Activated CD4-positive, alpha-beta T cell treated with anti-CD3 and anti-CD28 coated beads, Interleukin-2, amount 10 ng/mL, durations not matched to agents 24 days and 14 days (primary cell): ENCODE measurements around the gene PHC1. TPM values are rescaled to one million over a fixed set of nuclear protein-coding genes. Genes with fewer than 3 reads are reported as not detected.
A peak's percentile ranks its signal among the peaks of the same experiment; 100 is the strongest.
"Not testable (repeated sequence)": the region's sequence is repeated elsewhere in the genome, so short reads cannot be mapped to it uniquely, and the experiment has no call there.

Experiments used
- DNase-seq: peaks from one replicate; pipeline ENCODE4 v3.0.0; 2022
- H3K27ac Mint-ChIP-seq: one replicate; pipeline ENCODE4 v1.8.0; 2022; ENCODE audit warnings: mild to moderate bottlenecking, mixed read lengths
- H3K27me3 Mint-ChIP-seq: one replicate; pipeline ENCODE4 v1.8.0; 2022; ENCODE audit warnings: mixed read lengths
- H3K36me3 Mint-ChIP-seq: one replicate; pipeline ENCODE4 v1.8.0; 2022; ENCODE audit warnings: low read depth, mild to moderate bottlenecking, mixed read lengths
- H3K4me1 Mint-ChIP-seq: one replicate; pipeline ENCODE4 v1.8.0; 2021; ENCODE audit warnings: mixed read lengths
- H3K4me3 Mint-ChIP-seq: one replicate; pipeline ENCODE4 v1.8.0; 2022; ENCODE audit warnings: mild to moderate bottlenecking, moderate library complexity, mixed read lengths
- H3K9me3 Mint-ChIP-seq: one replicate; pipeline ENCODE4 v1.8.0; 2021; ENCODE audit warnings: mixed read lengths
- intact Hi-C: fragments of 100-400 bp; cut with micrococcal nuclease; formaldehyde crosslinking; loops from one replicate; pipeline ENCODE4 v1.15.1; 2023
- total RNA-seq: library from RNA; stranded (reverse); gene quantifications from 2 replicates; pipeline ENCODE4 v1.2.3, GENCODE V29; 2022

PHC1 gene
- total RNA-seq, result 7.9 and 8.7 TPM in 2 replicates

DNA sequence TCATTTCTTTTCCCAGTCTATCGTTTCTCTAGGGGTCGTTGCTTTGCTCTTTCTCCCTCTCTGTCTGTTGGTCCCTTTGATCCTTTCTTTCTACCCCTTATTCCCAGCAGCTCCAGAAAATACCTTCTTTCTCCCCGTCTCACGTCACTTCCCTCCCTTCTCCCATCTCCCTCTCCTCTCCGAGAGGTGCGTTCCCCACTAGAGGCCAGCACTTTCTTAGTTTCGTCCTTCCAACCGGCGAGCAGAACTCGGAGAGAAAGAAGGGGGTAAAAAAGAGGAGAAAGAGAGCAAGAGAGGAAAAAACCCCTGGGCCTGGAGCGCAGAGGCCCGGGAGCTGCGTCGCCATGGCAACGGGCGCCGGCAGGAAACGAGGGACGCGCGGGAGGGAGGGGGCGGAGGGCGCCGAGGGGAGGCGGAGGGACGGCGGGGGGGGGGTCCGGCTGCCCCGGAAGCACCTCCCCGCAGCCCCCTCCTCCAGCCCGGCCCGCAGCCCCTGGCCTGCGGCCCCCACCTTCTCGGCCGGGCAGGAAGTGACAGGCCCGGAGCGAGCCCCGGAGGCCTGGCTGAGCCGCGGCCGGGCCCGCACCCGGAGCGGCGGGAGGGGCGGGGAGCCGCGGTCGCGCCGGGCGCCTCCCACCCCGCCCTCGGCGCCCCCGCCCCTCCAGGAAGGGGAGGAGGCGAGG is at the start of gene PHC1:
PHC1 (plus strand) TSS at position 477 of the 683 bp plus-strand sequence. CDS start 3,169 bp downstream, outside the sequence.
- peaks cover 13% of the 10 kb centered on the region for H3K27me3 Mint-ChIP-seq
- H3K36me3 Mint-ChIP-seq, H3K4me1 Mint-ChIP-seq, H3K9me3 Mint-ChIP-seq: not testable (repeated sequence)
- H3K4me3 Mint-ChIP-seq, result peak within 1 kb of the TSS; percentile 89
- peak; percentile 91 for DNase-seq
- peak within 1 kb of the TSS; percentile 90 for H3K27ac Mint-ChIP-seq
- intact Hi-C loops, result loop anchor here (2.0 to 5.0 kb wide), 3 partner anchors 35 to 217 kb away; partner anchors contain the start of genes M6PR and RIMKLB

DNA sequence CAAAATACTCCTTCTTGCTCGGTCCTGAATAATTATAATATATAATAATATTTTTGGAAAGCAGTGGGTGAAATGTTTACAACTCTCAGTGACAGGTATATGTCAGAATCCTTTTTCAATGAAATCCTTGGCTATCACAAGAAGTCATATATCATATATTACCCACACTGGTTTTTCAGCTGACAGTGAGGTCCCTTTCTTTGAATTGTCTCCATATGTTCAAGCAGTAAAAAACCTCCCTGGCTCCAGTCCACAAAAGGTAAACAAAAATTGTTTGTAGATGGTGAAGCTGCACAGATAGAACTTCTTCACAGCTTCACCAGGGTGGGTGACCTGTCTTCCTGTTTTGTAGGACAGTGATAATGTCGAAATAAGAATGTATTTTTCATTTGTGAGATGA is 47.9 kb upstream of the PHC1 start:
- H3K4me3 Mint-ChIP-seq, result no peak overlapping the region
- H3K27ac Mint-ChIP-seq, result no peak overlapping the region
- no peaks in the 10 kb centered on the region for H3K9me3 Mint-ChIP-seq
- H3K4me1 Mint-ChIP-seq, result no peaks in the 10 kb centered on the region
- intact Hi-C loops, result no loop called here
- H3K36me3 Mint-ChIP-seq, result no peaks in the 10 kb centered on the region
- no peaks in the 10 kb centered on the region for H3K27me3 Mint-ChIP-seq
- no peak for DNase-seq

DNA sequence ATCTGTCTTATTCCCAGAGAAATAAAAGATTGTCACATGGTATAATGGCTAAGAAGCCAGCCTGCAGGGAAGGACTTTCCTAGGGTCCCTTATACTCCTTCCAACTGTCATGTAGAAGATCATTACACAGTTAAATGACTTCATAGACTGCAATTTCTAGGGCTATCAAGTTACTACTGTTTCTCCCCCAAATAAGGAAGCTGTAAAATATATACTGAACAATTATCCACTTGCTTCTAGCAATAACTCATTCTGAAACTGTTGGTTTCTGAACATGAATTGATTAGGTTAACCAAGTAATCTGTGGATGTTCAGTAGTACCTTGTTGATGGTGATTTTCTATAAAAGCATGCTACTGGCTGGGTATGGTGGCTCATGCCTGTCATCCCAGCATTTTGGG is 47.3 kb upstream of the PHC1 start:
- Mint-ChIP-seq H3K4me1 (no peaks in the 10 kb centered on the region), H3K36me3 (no peaks in the 10 kb centered on the region), H3K9me3 (no peaks in the 10 kb centered on the region), H3K27me3 (no peaks in the 10 kb centered on the region), H3K27ac (no peak overlapping the region), H3K4me3 (no peak overlapping the region)
- intact Hi-C loops, result no loop called here
- DNase-seq, result no peak

DNA sequence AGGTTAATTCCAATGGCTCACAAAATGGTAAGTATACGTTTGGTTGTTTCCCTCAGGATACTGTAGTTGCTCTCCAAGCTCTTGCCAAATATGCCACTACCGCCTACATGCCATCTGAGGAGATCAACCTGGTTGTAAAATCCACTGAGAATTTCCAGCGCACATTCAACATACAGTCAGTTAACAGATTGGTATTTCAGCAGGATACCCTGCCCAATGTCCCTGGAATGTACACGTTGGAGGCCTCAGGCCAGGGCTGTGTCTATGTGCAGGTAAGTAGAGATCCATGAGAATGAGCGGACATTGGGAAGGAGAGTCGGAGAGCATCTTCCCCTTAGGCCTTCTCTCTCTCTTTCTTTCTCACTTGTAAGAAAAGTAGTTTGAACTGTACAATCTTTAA is 46.5 kb upstream of the PHC1 start:
- no peak overlapping the region for H3K27ac Mint-ChIP-seq
- no peaks in the 10 kb centered on the region for H3K27me3 Mint-ChIP-seq
- no peaks in the 10 kb centered on the region for H3K4me1 Mint-ChIP-seq
- H3K9me3 Mint-ChIP-seq, result no peaks in the 10 kb centered on the region
- no peak overlapping the region for H3K4me3 Mint-ChIP-seq
- intact Hi-C loops, result no loop called here
- no peaks in the 10 kb centered on the region for H3K36me3 Mint-ChIP-seq
- no peak for DNase-seq

DNA sequence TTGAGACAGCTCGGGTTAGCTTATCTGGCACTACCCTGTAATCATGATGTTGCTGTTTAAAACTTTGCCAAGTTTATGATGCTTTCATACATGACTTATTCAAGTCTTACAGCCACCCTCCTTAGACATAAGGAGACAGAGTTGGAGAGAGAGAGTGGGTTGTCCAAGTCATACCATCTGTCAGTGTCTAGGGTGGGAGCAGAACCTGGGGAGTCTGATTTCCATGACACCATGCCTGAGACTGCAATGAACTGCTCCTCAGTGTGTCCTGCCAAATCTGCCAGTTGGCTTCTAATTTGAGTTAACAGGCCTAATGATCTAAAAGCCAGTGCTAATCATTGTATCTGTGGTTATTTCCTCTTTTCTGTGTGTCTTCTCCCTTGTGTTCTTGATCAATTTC is 43.7 kb upstream of the PHC1 start:
- no peaks in the 10 kb centered on the region for H3K4me1 Mint-ChIP-seq
- H3K27ac Mint-ChIP-seq, result no peak overlapping the region
- intact Hi-C loops, result no loop called here
- no peaks in the 10 kb centered on the region for H3K36me3 Mint-ChIP-seq
- no peaks in the 10 kb centered on the region for H3K27me3 Mint-ChIP-seq
- H3K4me3 Mint-ChIP-seq, result no peak overlapping the region
- no peaks in the 10 kb centered on the region for H3K9me3 Mint-ChIP-seq
- DNase-seq, result no peak

DNA sequence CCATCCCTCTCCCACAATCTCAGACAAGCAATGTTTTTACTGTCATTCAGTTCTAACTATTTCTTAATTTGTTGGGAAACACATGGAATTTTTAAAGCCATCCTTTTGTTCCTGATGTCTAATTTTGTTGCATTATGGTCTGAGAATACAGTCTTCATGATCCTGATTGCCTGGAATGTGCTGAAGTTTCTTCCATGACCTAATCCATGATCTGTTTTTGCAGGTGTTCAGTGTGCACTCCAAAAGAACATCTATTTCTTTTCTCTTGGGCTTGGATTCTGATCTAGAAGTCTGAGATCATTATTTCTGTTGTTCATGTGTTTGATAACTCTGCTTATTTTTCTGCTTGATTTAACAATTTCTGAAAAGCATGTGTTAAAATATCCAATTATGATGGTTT is 43.2 kb upstream of the PHC1 start:
- Mint-ChIP-seq H3K27me3 (no peaks in the 10 kb centered on the region), H3K27ac (no peak overlapping the region), H3K36me3 (no peaks in the 10 kb centered on the region), H3K4me3 (no peak overlapping the region), H3K4me1 (no peaks in the 10 kb centered on the region), H3K9me3 (no peaks in the 10 kb centered on the region)
- DNase-seq, result no peak
- intact Hi-C loops, result no loop called here

DNA sequence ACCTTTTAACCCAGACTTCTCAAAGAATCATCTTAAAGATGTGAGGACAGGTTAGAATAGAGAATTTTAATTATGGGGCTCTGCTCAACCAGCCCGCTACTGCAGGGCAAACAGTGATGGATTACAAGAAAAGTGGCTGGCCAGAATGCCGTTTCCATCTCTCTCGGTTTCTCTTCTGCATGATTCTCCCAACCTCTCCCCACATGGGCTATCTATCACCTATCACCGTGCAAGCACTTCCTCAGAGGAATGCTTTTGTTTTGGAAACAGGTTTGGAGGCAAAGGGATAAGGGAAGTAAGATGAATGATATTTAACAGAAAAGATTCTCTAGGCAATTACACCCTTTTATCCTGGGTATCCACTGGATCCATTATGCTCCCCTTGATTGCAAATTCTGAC is 37.4 kb upstream of the PHC1 start:
- no peak overlapping the region for H3K4me3 Mint-ChIP-seq
- intact Hi-C loops, result no loop called here
- no peak overlapping the region for H3K27ac Mint-ChIP-seq
- H3K36me3 Mint-ChIP-seq, result no peaks in the 10 kb centered on the region
- H3K4me1 Mint-ChIP-seq, result no peaks in the 10 kb centered on the region
- DNase-seq, result no peak
- H3K27me3 Mint-ChIP-seq, result peaks cover under 1% of the 10 kb centered on the region
- no peaks in the 10 kb centered on the region for H3K9me3 Mint-ChIP-seq

DNA sequence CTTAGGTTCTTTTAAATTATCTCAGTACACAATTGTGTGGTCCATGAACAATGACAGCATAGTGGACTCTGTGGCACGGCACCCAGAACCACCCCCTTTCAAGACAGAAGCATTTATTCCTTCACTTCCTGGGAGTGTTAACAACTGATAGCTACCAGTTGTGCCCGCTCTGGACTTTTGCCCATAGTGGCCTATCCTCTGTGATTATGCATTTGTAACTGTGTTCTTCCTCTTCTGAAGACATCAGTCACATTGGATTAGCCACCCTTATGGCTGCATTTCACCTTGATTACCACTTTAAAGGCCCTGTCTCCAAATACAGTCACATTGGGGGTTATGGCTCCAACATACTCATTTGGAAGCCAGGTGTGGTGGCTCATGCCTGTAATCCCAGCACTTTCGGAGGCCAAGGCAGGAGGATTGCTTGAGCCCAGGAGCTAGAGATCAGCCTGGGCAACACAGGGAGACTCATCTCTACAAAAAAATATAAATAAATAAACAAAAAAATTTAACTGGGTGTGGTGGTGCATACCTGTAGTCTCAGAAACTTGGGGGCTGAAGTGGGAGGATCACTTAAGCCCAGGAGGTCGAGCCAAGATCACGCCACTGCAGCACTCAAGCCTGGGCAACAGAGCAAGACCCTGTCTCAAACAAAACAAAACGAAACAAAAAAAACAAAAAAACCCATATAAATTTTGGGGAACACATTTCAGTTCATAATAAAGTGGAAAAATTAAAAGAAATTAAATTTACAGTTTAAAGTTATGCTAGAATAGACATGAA is 27.6 kb upstream of the PHC1 start:
- peaks cover 13% of the 10 kb centered on the region for H3K27me3 Mint-ChIP-seq
- no peaks in the 10 kb centered on the region for H3K36me3 Mint-ChIP-seq
- H3K27ac Mint-ChIP-seq, result no peak overlapping the region
- intact Hi-C loops, result no loop called here
- H3K4me1 Mint-ChIP-seq, result peaks cover 5% of the 10 kb centered on the region
- no peak overlapping the region for H3K4me3 Mint-ChIP-seq
- DNase-seq, result no peak
- H3K9me3 Mint-ChIP-seq, result no peaks in the 10 kb centered on the region

DNA sequence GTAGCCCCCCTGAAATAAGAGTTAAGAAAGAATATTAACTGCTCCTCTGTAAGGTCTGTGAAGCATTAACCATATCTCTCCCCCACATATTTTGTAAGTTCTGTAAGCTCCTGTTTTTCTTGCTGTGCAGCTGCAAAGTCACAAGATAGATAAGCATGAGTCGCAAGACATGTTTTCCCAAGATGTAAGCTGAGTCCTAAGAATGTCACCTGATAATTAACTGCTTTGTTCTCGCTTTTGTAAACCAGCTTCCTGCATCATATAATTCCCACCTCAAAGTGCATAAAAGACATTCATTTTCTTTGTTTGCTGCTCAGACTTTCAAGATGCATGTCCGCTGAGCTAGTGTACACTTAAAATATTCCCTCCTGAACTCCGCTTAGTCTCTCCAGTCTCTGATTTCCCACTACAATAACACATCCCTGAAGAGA is 27.0 kb upstream of the PHC1 start:
- DNase-seq, result no peak
- peaks cover 5% of the 10 kb centered on the region for H3K4me1 Mint-ChIP-seq
- no peak overlapping the region for H3K4me3 Mint-ChIP-seq
- H3K27me3 Mint-ChIP-seq, result peaks cover 11% of the 10 kb centered on the region
- intact Hi-C loops, result no loop called here
- no peaks in the 10 kb centered on the region for H3K36me3 Mint-ChIP-seq
- H3K27ac Mint-ChIP-seq, result no peak overlapping the region
- no peaks in the 10 kb centered on the region for H3K9me3 Mint-ChIP-seq

DNA sequence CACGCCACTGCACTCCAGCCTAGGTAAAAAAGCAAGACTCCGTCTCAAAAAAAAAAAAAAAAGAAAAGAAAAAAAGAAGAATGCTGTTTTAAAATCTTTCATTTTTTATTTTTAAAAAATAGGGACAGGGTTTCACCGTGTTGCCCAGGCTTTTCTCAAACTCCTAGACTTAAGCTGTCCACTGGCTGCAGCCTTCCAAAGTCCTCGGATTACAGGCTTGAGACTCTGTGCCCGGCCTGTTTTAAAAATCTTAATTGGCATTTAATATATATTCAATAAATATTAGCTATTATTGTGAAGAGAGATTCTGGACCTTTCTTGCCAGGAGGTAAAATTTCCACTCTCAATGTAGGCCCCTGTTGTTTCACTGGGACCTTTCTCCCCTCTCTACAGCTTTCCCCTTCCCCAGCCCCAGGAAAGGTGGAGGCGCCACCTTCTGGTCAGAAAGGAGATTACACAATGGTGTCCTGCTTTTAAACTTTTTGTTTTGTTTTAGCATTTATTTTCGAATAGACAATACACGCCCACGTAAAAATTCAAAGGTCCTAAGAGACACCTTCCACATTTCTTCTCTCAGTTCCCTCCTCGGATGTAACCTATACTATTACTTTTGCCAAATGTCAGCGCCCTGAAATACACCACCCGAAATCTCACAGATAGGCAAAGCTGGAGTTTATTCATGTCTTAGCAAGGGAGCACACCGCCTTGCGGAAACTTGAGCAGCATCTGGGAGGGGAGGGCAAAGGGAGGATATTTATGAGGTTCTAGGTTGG is 23.8 kb upstream of the PHC1 start:
- intact Hi-C loops, result loop anchor here (1.0 to 2.0 kb wide), 3 partner anchors 148 to 346 kb away; no protein-coding TSS in a partner anchor
- Mint-ChIP-seq H3K4me1 (peaks cover 10% of the 10 kb centered on the region), H3K36me3 (no peaks in the 10 kb centered on the region), H3K27ac (no peak overlapping the region), H3K27me3 (peaks cover 19% of the 10 kb centered on the region), H3K9me3 (no peaks in the 10 kb centered on the region), H3K4me3 (peak overlapping the region; percentile 84)
- peak; percentile 91 for DNase-seq

DNA sequence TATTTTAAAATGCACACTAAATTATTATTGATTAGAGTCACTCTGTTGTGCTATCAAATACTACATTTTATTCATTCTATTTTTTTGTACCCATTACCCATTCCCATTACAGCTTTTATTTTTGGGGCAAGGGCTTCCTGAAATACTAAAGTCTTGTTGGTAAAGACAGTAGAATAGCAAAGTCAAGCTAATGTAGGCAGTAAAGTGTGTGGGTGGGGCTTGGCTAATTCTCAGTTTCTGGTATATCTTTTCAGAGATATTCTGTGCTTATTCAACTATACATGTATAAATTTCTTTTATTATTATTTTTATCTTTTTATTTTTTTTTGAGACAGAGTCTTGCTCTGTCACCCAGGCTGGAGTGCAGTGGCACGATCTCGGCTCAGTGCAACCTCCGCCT is 22.3 kb upstream of the PHC1 start:
- H3K9me3 Mint-ChIP-seq, result no peaks in the 10 kb centered on the region
- H3K36me3 Mint-ChIP-seq, result no peaks in the 10 kb centered on the region
- intact Hi-C loops, result loop anchor here (2.0 kb wide), 2 partner anchors 147 to 347 kb away; no protein-coding TSS in a partner anchor
- peaks cover 11% of the 10 kb centered on the region for H3K4me1 Mint-ChIP-seq
- no peak overlapping the region for H3K27ac Mint-ChIP-seq
- no peak for DNase-seq
- H3K4me3 Mint-ChIP-seq, result no peak overlapping the region
- peaks cover 21% of the 10 kb centered on the region for H3K27me3 Mint-ChIP-seq

DNA sequence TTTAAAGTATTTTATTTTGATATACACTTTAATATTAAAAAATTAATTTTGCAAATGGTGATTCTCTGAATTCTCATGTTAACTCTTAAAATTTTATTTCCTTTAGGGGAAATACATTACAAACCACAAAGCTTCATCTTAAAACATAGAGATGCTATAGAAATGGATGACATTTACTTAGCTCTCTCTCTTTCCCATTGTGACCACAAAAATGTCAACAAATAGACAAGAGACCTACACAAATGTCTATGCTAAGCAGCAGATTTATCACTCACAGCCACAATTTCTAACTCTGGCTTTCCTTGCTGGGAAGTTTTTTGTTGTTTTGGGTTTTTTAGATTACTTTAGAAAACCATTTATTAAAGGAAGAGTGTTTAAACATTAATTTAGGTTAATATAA is 19.9 kb upstream of the PHC1 start:
- H3K4me1 Mint-ChIP-seq, result peaks cover 11% of the 10 kb centered on the region
- H3K27ac Mint-ChIP-seq, result no peak overlapping the region
- intact Hi-C loops, result loop anchor here (2.0 kb wide), 1 partner anchor 238 kb away; no protein-coding TSS in a partner anchor
- no peak overlapping the region for H3K4me3 Mint-ChIP-seq
- DNase-seq, result no peak
- peaks cover 28% of the 10 kb centered on the region for H3K27me3 Mint-ChIP-seq
- no peaks in the 10 kb centered on the region for H3K9me3 Mint-ChIP-seq
- H3K36me3 Mint-ChIP-seq, result no peaks in the 10 kb centered on the region

DNA sequence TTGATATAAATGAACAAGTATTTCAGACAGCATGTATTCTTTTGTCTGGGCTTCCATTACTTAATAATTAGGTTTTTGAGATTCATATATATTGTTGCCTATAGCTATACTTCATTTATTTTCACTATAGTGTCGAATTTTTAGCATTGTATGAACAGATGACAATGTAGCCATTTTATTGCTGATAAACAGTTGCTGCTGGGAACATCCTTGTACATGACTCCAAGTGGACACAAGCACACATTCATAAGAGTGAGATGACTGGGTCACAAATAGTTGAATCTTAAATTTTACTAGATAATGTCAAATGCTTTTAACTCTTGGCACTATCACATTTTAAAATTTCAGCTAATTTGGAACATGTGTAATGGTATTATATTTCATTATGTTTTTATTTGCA is 19.3 kb upstream of the PHC1 start:
- Mint-ChIP-seq H3K27me3 (peaks cover 28% of the 10 kb centered on the region), H3K4me1 (peaks cover 11% of the 10 kb centered on the region), H3K27ac (no peak overlapping the region), H3K36me3 (no peaks in the 10 kb centered on the region), H3K9me3 (no peaks in the 10 kb centered on the region), H3K4me3 (no peak overlapping the region)
- no peak for DNase-seq
- intact Hi-C loops, result loop anchor here (2.0 kb wide), 1 partner anchor 238 kb away; no protein-coding TSS in a partner anchor

DNA sequence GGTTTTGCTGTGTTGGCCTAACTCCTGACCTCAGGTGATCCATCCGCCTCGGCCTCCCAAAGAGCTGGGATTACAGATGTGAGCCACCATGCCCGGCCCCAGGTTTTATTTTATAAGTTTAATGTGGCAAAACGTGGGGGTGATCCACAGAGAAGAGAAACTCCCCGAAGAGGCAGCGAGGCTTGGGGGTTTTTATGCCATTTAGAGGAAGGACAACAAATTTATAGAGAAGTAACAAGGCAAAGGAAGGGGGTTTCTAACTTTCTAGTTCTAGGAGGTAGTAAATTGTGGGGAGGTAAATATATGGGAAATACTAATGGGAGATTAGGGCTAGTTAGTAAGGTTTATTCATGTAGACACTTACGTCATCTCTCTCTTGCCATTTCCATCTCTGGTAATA is 17.2 kb upstream of the PHC1 start:
- Mint-ChIP-seq H3K27me3 (peaks cover 25% of the 10 kb centered on the region), H3K9me3 (no peaks in the 10 kb centered on the region)

More for the DNA sequence above, 17.2 kb upstream of the PHC1 start:
- peaks cover 6% of the 10 kb centered on the region for H3K4me1 Mint-ChIP-seq
- H3K4me3 Mint-ChIP-seq, result no peak overlapping the region
- intact Hi-C loops, result no loop called here
- no peak overlapping the region for H3K27ac Mint-ChIP-seq
- no peak for DNase-seq
- H3K36me3 Mint-ChIP-seq, result no peaks in the 10 kb centered on the region
